K562 (cell line): ENCODE data around the gene TSPAN32. TPM values are rescaled to one million over a fixed set of nuclear protein-coding genes. Genes with fewer than 3 reads are reported as not detected.

ENCODE experiments used
- CTBP1 ChIP-seq: fragments of 450-650 bp; IDR thresholded peaks from 2 replicates; pipeline ENCODE4 v1.6.1; 2016; ENCODE audit warnings: borderline replicate concordance
- GABPB1 ChIP-seq: sonication (generic); formaldehyde crosslinking; IDR thresholded peaks from 2 replicates; pipeline ENCODE4 v1.8.0; 2022; ENCODE audit warnings: mild to moderate bottlenecking, missing genetic modification reagents
- HCFC1 ChIP-seq: IDR thresholded peaks from 2 replicates; pipeline ENCODE4 v1.6.1; 2012; ENCODE audit warnings: low read depth, low read length, improper control_type of control experiment
- HOXB6 ChIP-seq: fragments of 250-450 bp; sonication (Bioruptor Pico); IDR thresholded peaks from 2 replicates; pipeline ENCODE4 v1.5.1; 2022; ENCODE audit warnings: mild to moderate bottlenecking, borderline replicate concordance
- NR2C2 ChIP-seq, 2 experiments: fragments of 200-800 bp in 1 of 2; sonication (Bioruptor generic) in 1 of 2; sonication (generic) in 1 of 2; formaldehyde crosslinking in 1 of 2; IDR thresholded peaks; 2 replicates each; pipeline versions ENCODE4 v1.6.1 to v1.8.0; 2016 to 2022; ENCODE audit warnings: mild to moderate bottlenecking in 1 of 2, missing compliant biosample characterization in 1 of 2, missing genetic modification characterization in 1 of 2, missing genetic modification reagents in 1 of 2
- NR2F6 ChIP-seq: fragments of 450-650 bp; formaldehyde crosslinking; IDR thresholded peaks from 2 replicates; pipeline ENCODE4 v1.4.0; 2020; ENCODE audit warnings: mild to moderate bottlenecking
- RBBP5 ChIP-seq: fragments of 200-600 bp; sonication (generic); IDR thresholded peaks from 2 replicates; pipeline ENCODE4 v1.6.1; 2012; ENCODE audit warnings: borderline replicate concordance, mild to moderate bottlenecking, low read length, control low read depth, inconsistent platforms; ENCODE audit not compliant: insufficient read depth, poor library complexity, severe bottlenecking
- TFE3 ChIP-seq: fragments of 450-650 bp; formaldehyde crosslinking; IDR thresholded peaks from 2 replicates; pipeline ENCODE4 v1.4.0; 2020; ENCODE audit warnings: mild to moderate bottlenecking, mixed read lengths
- ZNF668 ChIP-seq: fragments of 250-450 bp; sonication (Bioruptor Pico); IDR thresholded peaks from 2 replicates; pipeline ENCODE4 v1.8.0; 2022; ENCODE audit warnings: mild to moderate bottlenecking, inconsistent platforms
- polyA plus RNA-seq, 8 experiments: library from polyadenylated mRNA; depleted of rRNA in 4 of 8; stranded (reverse) in 5 of 8; unstranded in 3 of 8; fragments of >200 nt; fragmentation: Nextera tagmentation in 2 of 8; fragmentation: Illumina TruSeq in 1 of 8; extraction: Ambion mirVana in 2 of 8; extraction: Trizol in 1 of 8; gene quantifications; 2 replicates each; pipeline versions ENCODE4 v1.2.1 to v1.2.3, GENCODE V29; 2011 to 2014; ENCODE audit warnings: inconsistent platforms in 1 of 8, missing spikeins in 1 of 8
- total RNA-seq, 7 experiments: library from RNA; depleted of rRNA in 6 of 7; stranded (reverse); fragments of >200 nt in 6 of 7; fragmentation: Illumina TruSeq in 2 of 7; extraction: Trizol in 2 of 7; gene quantifications; 2 replicates each; pipeline versions ENCODE4 v1.2.1 to v1.2.3, GENCODE V29; 2011 to 2021; ENCODE audit warnings: low replicate concordance in 1 of 7
- TF ChIP-seq, protein P1 (sequence below): fragments of 200-400 bp; formaldehyde crosslinking; IDR thresholded peaks from 2 replicates; pipeline ENCODE4 v1.6.1; 2017; ENCODE audit warnings: mild to moderate bottlenecking, low read depth, low read length, moderate library complexity
- TF ChIP-seq, protein P2 (sequence below): fragments of 450-650 bp; conservative IDR thresholded peaks from 2 replicates; pipeline ENCODE4 v1.6.1; 2016; ENCODE audit warnings: missing genetic modification characterization, low read depth, mild to moderate bottlenecking, missing compliant biosample characterization, moderate library complexity
- TF ChIP-seq, protein P3 (sequence below), 2 experiments: fragments of 450-650 bp; formaldehyde crosslinking in 1 of 2; IDR thresholded peaks; 2 replicates each; pipeline versions ENCODE4 v1.4.0 to v1.6.1; 2014 to 2020; ENCODE audit warnings: mild to moderate bottlenecking in 2 of 2, borderline replicate concordance in 1 of 2, low read depth in 1 of 2

Gene TSPAN32
- total and polyA plus RNA-seq, 9 of the 15 experiments (the other 6 are each of a cell fraction or from before 2014, with no cell fraction given), result 0.21 to 7.3 (median 2.6) TPM

GRCh38 chr11:2301631-2302305 lies at the start of gene TSPAN32, which contains the start of gene C11orf21 (continued):
- TF ChIP-seq, protein P1, sequence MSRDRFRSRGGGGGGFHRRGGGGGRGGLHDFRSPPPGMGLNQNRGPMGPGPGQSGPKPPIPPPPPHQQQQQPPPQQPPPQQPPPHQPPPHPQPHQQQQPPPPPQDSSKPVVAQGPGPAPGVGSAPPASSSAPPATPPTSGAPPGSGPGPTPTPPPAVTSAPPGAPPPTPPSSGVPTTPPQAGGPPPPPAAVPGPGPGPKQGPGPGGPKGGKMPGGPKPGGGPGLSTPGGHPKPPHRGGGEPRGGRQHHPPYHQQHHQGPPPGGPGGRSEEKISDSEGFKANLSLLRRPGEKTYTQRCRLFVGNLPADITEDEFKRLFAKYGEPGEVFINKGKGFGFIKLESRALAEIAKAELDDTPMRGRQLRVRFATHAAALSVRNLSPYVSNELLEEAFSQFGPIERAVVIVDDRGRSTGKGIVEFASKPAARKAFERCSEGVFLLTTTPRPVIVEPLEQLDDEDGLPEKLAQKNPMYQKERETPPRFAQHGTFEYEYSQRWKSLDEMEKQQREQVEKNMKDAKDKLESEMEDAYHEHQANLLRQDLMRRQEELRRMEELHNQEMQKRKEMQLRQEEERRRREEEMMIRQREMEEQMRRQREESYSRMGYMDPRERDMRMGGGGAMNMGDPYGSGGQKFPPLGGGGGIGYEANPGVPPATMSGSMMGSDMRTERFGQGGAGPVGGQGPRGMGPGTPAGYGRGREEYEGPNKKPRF, result no peak
- TF ChIP-seq NR2F6 (CRISPR knock-in tag) (no peak), HCFC1 (peak; percentile 28; the same call in 1 of the 2 replicates), CTBP1 (peak; percentile 52; the same call in 1 of the 2 replicates), GABPB1 (CRISPR knock-in tag) (peak; percentile 41; the same call in 1 of the 2 replicates), TFE3 (CRISPR knock-in tag) (peak; percentile 4; the same call in 1 of the 2 replicates), ZNF668 (no peak), RBBP5 (peak; percentile 17), NR2C2 (CRISPR knock-in tag; IDR thresholded peaks at IDR 0.05) (no peak), NR2C2 (tag; IDR thresholded peaks at IDR 0.05) (peak; percentile 73; the same call in 1 of the 2 replicates), HOXB6 (CRISPR knock-in tag) (no peak)
- TF ChIP-seq, protein P2, sequence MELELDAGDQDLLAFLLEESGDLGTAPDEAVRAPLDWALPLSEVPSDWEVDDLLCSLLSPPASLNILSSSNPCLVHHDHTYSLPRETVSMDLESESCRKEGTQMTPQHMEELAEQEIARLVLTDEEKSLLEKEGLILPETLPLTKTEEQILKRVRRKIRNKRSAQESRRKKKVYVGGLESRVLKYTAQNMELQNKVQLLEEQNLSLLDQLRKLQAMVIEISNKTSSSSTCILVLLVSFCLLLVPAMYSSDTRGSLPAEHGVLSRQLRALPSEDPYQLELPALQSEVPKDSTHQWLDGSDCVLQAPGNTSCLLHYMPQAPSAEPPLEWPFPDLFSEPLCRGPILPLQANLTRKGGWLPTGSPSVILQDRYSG, result no peak
- TF ChIP-seq, protein P3, sequence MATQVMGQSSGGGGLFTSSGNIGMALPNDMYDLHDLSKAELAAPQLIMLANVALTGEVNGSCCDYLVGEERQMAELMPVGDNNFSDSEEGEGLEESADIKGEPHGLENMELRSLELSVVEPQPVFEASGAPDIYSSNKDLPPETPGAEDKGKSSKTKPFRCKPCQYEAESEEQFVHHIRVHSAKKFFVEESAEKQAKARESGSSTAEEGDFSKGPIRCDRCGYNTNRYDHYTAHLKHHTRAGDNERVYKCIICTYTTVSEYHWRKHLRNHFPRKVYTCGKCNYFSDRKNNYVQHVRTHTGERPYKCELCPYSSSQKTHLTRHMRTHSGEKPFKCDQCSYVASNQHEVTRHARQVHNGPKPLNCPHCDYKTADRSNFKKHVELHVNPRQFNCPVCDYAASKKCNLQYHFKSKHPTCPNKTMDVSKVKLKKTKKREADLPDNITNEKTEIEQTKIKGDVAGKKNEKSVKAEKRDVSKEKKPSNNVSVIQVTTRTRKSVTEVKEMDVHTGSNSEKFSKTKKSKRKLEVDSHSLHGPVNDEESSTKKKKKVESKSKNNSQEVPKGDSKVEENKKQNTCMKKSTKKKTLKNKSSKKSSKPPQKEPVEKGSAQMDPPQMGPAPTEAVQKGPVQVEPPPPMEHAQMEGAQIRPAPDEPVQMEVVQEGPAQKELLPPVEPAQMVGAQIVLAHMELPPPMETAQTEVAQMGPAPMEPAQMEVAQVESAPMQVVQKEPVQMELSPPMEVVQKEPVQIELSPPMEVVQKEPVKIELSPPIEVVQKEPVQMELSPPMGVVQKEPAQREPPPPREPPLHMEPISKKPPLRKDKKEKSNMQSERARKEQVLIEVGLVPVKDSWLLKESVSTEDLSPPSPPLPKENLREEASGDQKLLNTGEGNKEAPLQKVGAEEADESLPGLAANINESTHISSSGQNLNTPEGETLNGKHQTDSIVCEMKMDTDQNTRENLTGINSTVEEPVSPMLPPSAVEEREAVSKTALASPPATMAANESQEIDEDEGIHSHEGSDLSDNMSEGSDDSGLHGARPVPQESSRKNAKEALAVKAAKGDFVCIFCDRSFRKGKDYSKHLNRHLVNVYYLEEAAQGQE (IDR thresholded peaks at IDR 0.05; ENCODE audit: borderline replicate concordance), result no peak
- TF ChIP-seq, protein P3 (CRISPR knock-in tag; IDR thresholded peaks at IDR 0.05; ENCODE audit: low read depth), result no peak
